Trophoblast cell (in vitro differentiated cells and primary cell): ENCODE measurements around the gene CST11. TPM values are rescaled to one million over a fixed set of nuclear protein-coding genes. Genes with fewer than 3 reads are reported as not detected.

Experiments used
- DNase-seq, 2 donors: peaks; one replicate each; pipeline ENCODE4 v3.0.0-alpha.2; 2016
- H2AFZ ChIP-seq: 2 replicates; pipeline ENCODE4 v1.6.1; 2013; ENCODE audit warnings: low read length, moderate library complexity, mild to moderate bottlenecking; ENCODE audit not compliant: insufficient read depth, poor library complexity
- H2AK5ac ChIP-seq: 2 replicates; pipeline ENCODE4 v1.6.1; 2013; ENCODE audit warnings: mild to moderate bottlenecking, low read length
- H2BK120ac ChIP-seq: 2 replicates; pipeline ENCODE4 v1.6.1; 2013; ENCODE audit warnings: low read length, mild to moderate bottlenecking, moderate library complexity; ENCODE audit not compliant: insufficient read depth, poor library complexity
- H2BK12ac ChIP-seq: 2 replicates; pipeline ENCODE4 v1.6.1; 2013; ENCODE audit warnings: mild to moderate bottlenecking, low read length, moderate library complexity
- H2BK5ac ChIP-seq: 2 replicates; pipeline ENCODE4 v1.6.1; 2013; ENCODE audit warnings: low read length, low read depth, moderate library complexity, mild to moderate bottlenecking; ENCODE audit not compliant: poor library complexity
- H3K14ac ChIP-seq: 2 replicates; pipeline ENCODE4 v1.6.1; 2013; ENCODE audit warnings: mild to moderate bottlenecking, low read length
- H3K18ac ChIP-seq: 2 replicates; pipeline ENCODE4 v1.6.1; 2013; ENCODE audit warnings: mild to moderate bottlenecking, low read length
- H3K23ac ChIP-seq: 2 replicates; pipeline ENCODE4 v1.6.1; 2013; ENCODE audit warnings: low read length
- H3K27ac ChIP-seq: 2 replicates; pipeline ENCODE4 v1.5.1; 2013; ENCODE audit warnings: low read depth, mild to moderate bottlenecking, inconsistent platforms, low read length, moderate library complexity
- H3K27me3 ChIP-seq: 2 replicates; pipeline ENCODE4 v1.6.1; 2013; ENCODE audit warnings: inconsistent platforms, mild to moderate bottlenecking, low read length, moderate library complexity; ENCODE audit not compliant: insufficient read depth
- H3K36me3 ChIP-seq, 2 experiments: 1 replicate in 1 of 2; 2 replicates in 1 of 2; pipeline ENCODE4 v1.6.1; 2013; ENCODE audit warnings: low read length in 2 of 2, mild to moderate bottlenecking in 2 of 2, moderate library complexity in 1 of 2; ENCODE audit not compliant: insufficient read depth in 2 of 2, control insufficient read depth in 1 of 2
- H3K4ac ChIP-seq: 2 replicates; pipeline ENCODE4 v1.6.1; 2013; ENCODE audit warnings: low read depth, mild to moderate bottlenecking, low read length, moderate library complexity
- H3K4me1 ChIP-seq, 2 experiments: 1 replicate in 1 of 2; 2 replicates in 1 of 2; pipeline ENCODE4 v1.6.1; 2013; ENCODE audit warnings: low read length in 2 of 2, mild to moderate bottlenecking in 2 of 2, moderate library complexity in 1 of 2; ENCODE audit not compliant: insufficient read depth in 2 of 2, control insufficient read depth in 1 of 2
- H3K4me2 ChIP-seq: 2 replicates; pipeline ENCODE4 v1.6.1; 2013; ENCODE audit warnings: inconsistent platforms, mild to moderate bottlenecking, low read length, moderate library complexity
- H3K4me3 ChIP-seq: 2 replicates; pipeline ENCODE4 v1.5.1; 2013; ENCODE audit warnings: mild to moderate bottlenecking, low read depth, low read length, inconsistent platforms
- H3K79me1 ChIP-seq: one replicate; pipeline ENCODE4 v1.6.1; 2013; ENCODE audit warnings: low read length
- H3K79me2 ChIP-seq: 2 replicates; pipeline ENCODE4 v1.6.1; 2013; ENCODE audit warnings: low read length, mild to moderate bottlenecking; ENCODE audit not compliant: control insufficient read depth, insufficient read depth, poor library complexity
- H3K9ac ChIP-seq: 2 replicates; pipeline ENCODE4 v1.6.1; 2013; ENCODE audit warnings: mild to moderate bottlenecking, low read length
- H3K9me3 ChIP-seq: 2 replicates; pipeline ENCODE4 v1.6.1; 2013; ENCODE audit warnings: low read depth, mild to moderate bottlenecking, control low read depth, inconsistent platforms, low read length; ENCODE audit not compliant: insufficient read depth
- H4K12ac ChIP-seq: 2 replicates; pipeline ENCODE4 v1.6.1; 2013; ENCODE audit warnings: low read depth, mild to moderate bottlenecking, low read length, moderate library complexity
- H4K8ac ChIP-seq: 2 replicates; pipeline ENCODE4 v1.6.1; 2013; ENCODE audit warnings: low read depth, mild to moderate bottlenecking, low read length, moderate library complexity
- H4K91ac ChIP-seq: one replicate; pipeline ENCODE4 v1.6.1; 2013; ENCODE audit warnings: low read depth, mild to moderate bottlenecking, low read length, moderate library complexity
- WGBS: extraction: QIAGEN DNeasy Blood & Tissue Kit; methylation state at CpG from one replicate; pipeline ENCODE4 v1.1.7; 2013; ENCODE audit warnings: missing lambda C conversion rate; ENCODE audit not compliant: insufficient read length, insufficient coverage; ENCODE audit errors: extremely low coverage; 5-methylcytosine and 5-hydroxymethylcytosine counted together
- polyA plus RNA-seq: library from polyadenylated mRNA; stranded (reverse); fragments of 200-250 nt; gene quantifications from 2 replicates; pipeline ENCODE4 v1.2.3, GENCODE V29; 2013

CST11 gene, protein sequence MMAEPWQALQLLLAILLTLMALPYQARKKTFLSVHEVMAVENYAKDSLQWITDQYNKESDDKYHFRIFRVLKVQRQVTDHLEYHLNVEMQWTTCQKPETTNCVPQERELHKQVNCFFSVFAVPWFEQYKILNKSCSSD
- not detected in 2 replicates for polyA plus RNA-seq

DNA sequence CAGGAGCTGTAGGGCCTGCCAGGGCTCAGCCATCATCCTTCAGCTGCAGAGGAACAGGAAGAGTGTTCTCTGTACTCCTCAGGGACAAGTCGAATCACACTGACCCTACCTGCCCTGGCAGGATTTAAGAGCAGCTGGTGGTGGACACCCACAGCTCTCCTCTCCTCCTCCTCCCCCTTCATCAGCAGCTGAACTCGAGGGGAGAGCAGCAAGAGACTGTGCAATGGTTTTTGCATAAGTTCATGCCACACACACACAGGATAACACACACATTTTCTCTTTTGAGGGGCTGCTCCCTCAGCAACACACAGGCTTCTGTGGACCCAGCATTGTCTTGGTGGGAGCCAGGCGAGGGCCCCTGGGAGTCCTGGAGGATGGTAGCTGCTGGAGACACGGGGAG lies at the start of gene CST11:
Gene CST11 (minus strand): TSS at position 101 of the 400 bp plus-strand sequence. CDS start 65 bp downstream, at position 36.
- no peak within 1 kb of the TSS for H3K4me2 ChIP-seq
- H2AFZ ChIP-seq, result no peak within 1 kb of the TSS
- no CpG with 5 or more reads among the region's 4 CpGs for WGBS
- no peaks in the 10 kb centered on the region for H3K36me3 ChIP-seq
- no peak within 1 kb of the TSS for H3K18ac ChIP-seq
- no peak within 1 kb of the TSS for H2BK120ac ChIP-seq
- DNase-seq, result no peak
- H4K8ac ChIP-seq, result no peak within 1 kb of the TSS
- H3K27ac ChIP-seq, result no peak within 1 kb of the TSS
- peaks cover 5% of the 10 kb centered on the region for H3K9me3 ChIP-seq
- no peak within 1 kb of the TSS for H3K14ac ChIP-seq
- no peak within 1 kb of the TSS for H2BK5ac ChIP-seq
- H2AK5ac ChIP-seq, result no peak within 1 kb of the TSS
- H3K79me2 ChIP-seq, result no peaks in the 10 kb centered on the region
- H3K4ac ChIP-seq, result no peak within 1 kb of the TSS
- H2BK12ac ChIP-seq, result no peak within 1 kb of the TSS
- H3K79me1 ChIP-seq, result no peaks in the 10 kb centered on the region
- H3K4me3 ChIP-seq, result no peak within 1 kb of the TSS
- H3K23ac ChIP-seq, result no peak within 1 kb of the TSS
- no peaks in the 10 kb centered on the region for H3K27me3 ChIP-seq
- H3K9ac ChIP-seq, result no peak within 1 kb of the TSS
- no peaks in the 10 kb centered on the region for H3K4me1 ChIP-seq
- no peak within 1 kb of the TSS for H4K12ac ChIP-seq
- H4K91ac ChIP-seq, result no peak within 1 kb of the TSS

DNA sequence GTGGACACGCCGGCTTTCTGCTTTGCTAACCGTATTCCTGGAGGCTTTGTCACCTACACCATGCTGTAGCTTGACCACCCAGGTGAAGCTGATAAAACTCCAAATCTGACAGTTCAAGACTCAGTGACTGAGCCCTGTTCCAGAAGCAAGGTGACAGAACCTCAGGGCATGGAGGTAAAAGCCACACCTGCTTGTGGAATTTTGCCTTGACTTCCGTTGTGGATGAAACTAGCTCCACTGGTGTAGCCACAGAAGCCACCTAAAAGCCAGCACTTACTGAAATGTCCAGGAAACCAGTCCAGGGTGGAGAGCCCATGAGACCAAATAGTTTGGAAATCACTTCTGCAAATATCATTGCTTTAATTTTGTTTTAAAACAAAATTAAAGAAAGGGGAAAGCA lies 49.2 kb upstream of the CST11 start:
- H2BK120ac ChIP-seq, result no peak overlapping the region
- no peaks in the 10 kb centered on the region for H3K27me3 ChIP-seq
- no peak overlapping the region for H4K91ac ChIP-seq
- no peak overlapping the region for H3K4ac ChIP-seq
- H3K4me1 ChIP-seq, result no peaks in the 10 kb centered on the region
- H3K18ac ChIP-seq, result no peak overlapping the region
- H3K79me1 ChIP-seq, result no peaks in the 10 kb centered on the region
- no peak overlapping the region for H3K4me3 ChIP-seq
- H3K23ac ChIP-seq, result no peak overlapping the region
- no peak overlapping the region for H2BK12ac ChIP-seq
- no peaks in the 10 kb centered on the region for H3K36me3 ChIP-seq
- H3K27ac ChIP-seq, result no peak overlapping the region
- H4K12ac ChIP-seq, result no peak overlapping the region
- H3K9ac ChIP-seq, result no peak overlapping the region
- H2AK5ac ChIP-seq, result no peak overlapping the region
- no peak overlapping the region for H2BK5ac ChIP-seq
- H3K14ac ChIP-seq, result no peak overlapping the region
- no peak overlapping the region for H2AFZ ChIP-seq
- H3K4me2 ChIP-seq, result no peak overlapping the region
- no peaks in the 10 kb centered on the region for H3K9me3 ChIP-seq
- WGBS, result no CpG with 5 or more reads among the region's 4 CpGs
- H4K8ac ChIP-seq, result no peak overlapping the region
- H3K79me2 ChIP-seq, result no peaks in the 10 kb centered on the region
- DNase-seq, result peak in 1 of 2 donors; percentile 18

DNA sequence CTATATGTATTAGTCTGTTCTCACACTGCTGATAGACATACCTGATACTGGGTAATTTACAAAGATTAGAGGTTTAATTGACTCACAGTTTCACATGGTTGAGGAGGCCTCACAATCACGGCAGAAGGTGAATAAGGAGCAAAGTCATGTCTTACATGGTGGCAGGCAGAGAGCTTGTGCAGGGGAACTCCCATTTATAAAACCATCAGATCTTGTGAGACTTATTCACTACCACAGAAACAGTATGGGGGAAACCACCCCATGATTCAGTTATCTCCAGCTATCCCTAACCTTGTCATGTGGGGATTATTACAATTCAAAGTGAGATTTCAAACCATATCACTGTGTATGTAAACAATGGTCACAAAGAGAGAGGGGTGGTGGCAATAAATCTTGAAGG lies 44.9 kb upstream of the CST11 start:
- no peak overlapping the region for H4K91ac ChIP-seq

DNA sequence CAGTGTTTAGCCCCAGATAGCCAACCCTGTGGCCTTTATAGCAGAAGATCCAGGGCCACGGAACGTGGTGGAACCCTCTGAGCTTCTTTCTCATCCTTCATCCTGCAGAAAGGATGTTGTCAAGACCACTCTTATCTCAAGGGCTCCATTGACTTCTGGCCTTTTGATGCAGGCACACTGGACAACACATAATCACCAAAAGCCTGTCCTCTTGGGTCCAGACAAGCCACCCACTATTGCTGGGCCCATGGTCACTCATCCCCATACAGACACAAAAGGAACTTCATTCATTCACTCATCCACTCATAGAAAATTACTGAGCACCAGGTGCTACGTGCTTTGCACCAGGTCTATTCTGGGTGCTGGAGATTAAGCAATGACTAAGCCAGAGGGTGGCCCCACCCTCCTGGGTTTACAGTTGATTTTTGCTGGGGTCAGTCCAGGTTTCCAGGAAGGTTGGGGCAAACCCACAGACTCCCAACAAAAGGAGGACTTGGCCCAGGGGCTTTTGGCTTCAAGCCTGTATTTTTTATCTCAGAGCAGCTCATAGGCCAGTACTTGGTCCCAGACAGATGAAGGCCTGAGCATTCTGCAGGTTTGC lies 40.6 kb upstream of the CST11 start:
- no peak overlapping the region for H2AFZ ChIP-seq
- no peak for DNase-seq
- no peak overlapping the region for H3K23ac ChIP-seq
- H2BK5ac ChIP-seq, result no peak overlapping the region
- WGBS, result no CpG with 5 or more reads among the region's 3 CpGs
- H4K12ac ChIP-seq, result no peak overlapping the region
- H3K27me3 ChIP-seq, result no peaks in the 10 kb centered on the region
- H3K4me2 ChIP-seq, result no peak overlapping the region
- peaks cover 1% of the 10 kb centered on the region for H3K9me3 ChIP-seq
- H3K79me1 ChIP-seq, result no peaks in the 10 kb centered on the region
- H3K4ac ChIP-seq, result no peak overlapping the region
- no peaks in the 10 kb centered on the region for H3K4me1 ChIP-seq
- no peaks in the 10 kb centered on the region for H3K36me3 ChIP-seq
- H3K4me3 ChIP-seq, result no peak overlapping the region
- H2BK120ac ChIP-seq, result no peak overlapping the region
- H2AK5ac ChIP-seq, result no peak overlapping the region
- H4K91ac ChIP-seq, result no peak overlapping the region
- H3K79me2 ChIP-seq, result no peaks in the 10 kb centered on the region
- H2BK12ac ChIP-seq, result no peak overlapping the region
- no peak overlapping the region for H3K9ac ChIP-seq
- H3K27ac ChIP-seq, result no peak overlapping the region
- H3K18ac ChIP-seq, result no peak overlapping the region
- H3K14ac ChIP-seq, result no peak overlapping the region
- H4K8ac ChIP-seq, result no peak overlapping the region

More for the DNA sequence above, 44.9 kb upstream of the CST11 start:
- Histone ChIP-seq H3K9me3 (peaks cover 1% of the 10 kb centered on the region), H3K4me3 (no peak overlapping the region), H2BK5ac (no peak overlapping the region), H2BK120ac (no peak overlapping the region), H2AK5ac (no peak overlapping the region), H3K9ac (no peak overlapping the region), H3K79me2 (no peaks in the 10 kb centered on the region), H3K4ac (no peak overlapping the region), H3K4me1 (no peaks in the 10 kb centered on the region), H2AFZ (no peak overlapping the region), H3K4me2 (no peak overlapping the region), H2BK12ac (no peak overlapping the region), H3K36me3 (no peaks in the 10 kb centered on the region), H4K12ac (no peak overlapping the region), H4K8ac (no peak overlapping the region), H3K79me1 (no peaks in the 10 kb centered on the region), H3K27ac (no peak overlapping the region), H3K27me3 (no peaks in the 10 kb centered on the region), H3K14ac (no peak overlapping the region), H3K18ac (no peak overlapping the region), H3K23ac (no peak overlapping the region)
- WGBS, result no CpG with 5 or more reads among the region's 1 CpG
- DNase-seq, result no peak
